GM12891 (cell line): ENCODE results near the gene CAPN5.

ENCODE experiments used
- PAX5 ChIP-seq: IDR thresholded peaks from 2 replicates; pipeline ENCODE4 v1.6.1; 2011; ENCODE audit warnings: low read length, moderate library complexity, mild to moderate bottlenecking; ENCODE audit not compliant: insufficient read depth, severe bottlenecking
- POLR2A ChIP-seq: IDR thresholded peaks from 2 replicates; pipeline ENCODE4 v1.6.1; 2011; ENCODE audit warnings: low read depth, low read length, control low read depth
- POLR2AphosphoS5 ChIP-seq: IDR thresholded peaks from 2 replicates; pipeline ENCODE4 v1.6.1; 2011; ENCODE audit warnings: low read depth, low read length, control low read depth
- POU2F2 ChIP-seq: IDR thresholded peaks from 2 replicates; pipeline ENCODE4 v1.6.1; 2011; ENCODE audit warnings: low read depth, mild to moderate bottlenecking, control low read depth, low read length, moderate library complexity
- SPI1 ChIP-seq: IDR thresholded peaks from 2 replicates; pipeline ENCODE4 v1.6.1; 2011; ENCODE audit warnings: low read depth, low read length, control low read depth
- TAF1 ChIP-seq: IDR thresholded peaks from 2 replicates; pipeline ENCODE4 v1.6.1; 2011; ENCODE audit warnings: low read depth, low read length, control low read depth

DNA sequence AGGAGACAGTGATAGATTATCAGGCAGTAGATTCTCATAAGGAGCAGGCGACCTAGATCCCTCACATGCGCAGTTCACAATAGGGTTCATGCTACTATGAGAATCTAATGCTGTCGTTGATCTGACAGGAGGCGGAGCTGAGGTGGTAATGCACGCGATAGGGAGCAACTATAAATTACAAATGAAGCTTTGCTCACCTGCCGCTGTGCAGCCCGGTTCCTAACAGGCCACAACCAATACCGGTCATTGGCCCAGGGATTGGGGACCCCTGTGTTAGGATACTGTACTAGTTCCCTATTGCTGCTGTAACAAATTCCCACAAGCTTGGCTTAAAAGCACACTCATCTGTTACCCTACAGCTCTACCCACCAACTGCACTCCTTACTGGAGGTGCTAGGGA, 21.9 kb upstream of the CAPN5 start:
- TF ChIP-seq POLR2AphosphoS5, result no peak
- no peak for TF ChIP-seq POLR2A
- TF ChIP-seq SPI1, result no peak
- TF ChIP-seq TAF1, result no peak
- TF ChIP-seq PAX5, result no peak
- no peak for TF ChIP-seq POU2F2
